ENCODE results near the gene MCEMP1. TPM values are rescaled to one million over a fixed set of nuclear protein-coding genes. Genes with fewer than 3 reads are reported as not detected.

Gene MCEMP1
- total RNA-seq, 2 experiments from 2014 or later, result 0.22 TPM; not detected in 1

- ChIA-PET CTCF (ENCODE audit: unreplicated experiment) (no interaction called here), POLR2A (no interaction called here)
- Histone ChIP-seq H4K20me1 (ENCODE audit: insufficient read depth, low read length) (no peaks in the 10 kb centered on the region), H3K4me1 (ENCODE audit: insufficient read depth, low read length, poor library complexity, severe bottlenecking) (peaks cover 1% of the 10 kb centered on the region), H3K27ac (ENCODE audit: low read depth, low read length, poor library complexity, severe bottlenecking) (no peak overlapping the region), H3K9me3 (ENCODE audit: low read length) (no peaks in the 10 kb centered on the region), H3K36me3 (ENCODE audit: insufficient read depth, low read length) (peaks cover 30% of the 10 kb centered on the region), H3K9me2 (ENCODE audit: insufficient read depth, low read length) (no peaks in the 10 kb centered on the region), H2AFZ (ENCODE audit: low read length) (no peak overlapping the region), H3K4me3 (ENCODE audit: low read depth, low read length, poor library complexity, severe bottlenecking) (no peak overlapping the region), H3K4me2 (ENCODE audit: low read length) (no peak overlapping the region), H3K79me2 (ENCODE audit: insufficient read depth, low read depth, low read length) (0 out of 2 replicates have a peak, but pooled peaks cover under 1% of the 10 kb centered on the region)
- intact Hi-C loops (cut with micrococcal nuclease; ENCODE audit: unreplicated experiment), result no loop called here
- TF ChIP-seq, protein P1, sequence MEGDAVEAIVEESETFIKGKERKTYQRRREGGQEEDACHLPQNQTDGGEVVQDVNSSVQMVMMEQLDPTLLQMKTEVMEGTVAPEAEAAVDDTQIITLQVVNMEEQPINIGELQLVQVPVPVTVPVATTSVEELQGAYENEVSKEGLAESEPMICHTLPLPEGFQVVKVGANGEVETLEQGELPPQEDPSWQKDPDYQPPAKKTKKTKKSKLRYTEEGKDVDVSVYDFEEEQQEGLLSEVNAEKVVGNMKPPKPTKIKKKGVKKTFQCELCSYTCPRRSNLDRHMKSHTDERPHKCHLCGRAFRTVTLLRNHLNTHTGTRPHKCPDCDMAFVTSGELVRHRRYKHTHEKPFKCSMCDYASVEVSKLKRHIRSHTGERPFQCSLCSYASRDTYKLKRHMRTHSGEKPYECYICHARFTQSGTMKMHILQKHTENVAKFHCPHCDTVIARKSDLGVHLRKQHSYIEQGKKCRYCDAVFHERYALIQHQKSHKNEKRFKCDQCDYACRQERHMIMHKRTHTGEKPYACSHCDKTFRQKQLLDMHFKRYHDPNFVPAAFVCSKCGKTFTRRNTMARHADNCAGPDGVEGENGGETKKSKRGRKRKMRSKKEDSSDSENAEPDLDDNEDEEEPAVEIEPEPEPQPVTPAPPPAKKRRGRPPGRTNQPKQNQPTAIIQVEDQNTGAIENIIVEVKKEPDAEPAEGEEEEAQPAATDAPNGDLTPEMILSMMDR (conservative IDR thresholded peaks at IDR 0.05; ENCODE audit: low read length), result no peak
- TF ChIP-seq EZH2phosphoT487 (IDR thresholded peaks at IDR 0.05; ENCODE audit: borderline replicate concordance, low read depth, low read length), result no peak
- BruUV-seq (replicated peaks), result no TSS peak
- DNase-seq (ENCODE audit: low spot score), result no peak
Measured at GRCh38 chr19:7687177-7687576, 10.3 kb downstream of the MCEMP1 start.

- CTCF ChIA-PET (ENCODE audit: unreplicated experiment), result no interaction called here
- Histone ChIP-seq H3K9me2 (ENCODE audit: insufficient read depth, low read length) (no peaks in the 10 kb centered on the region), H3K4me3 (ENCODE audit: low read depth, low read length, poor library complexity, severe bottlenecking) (no peak overlapping the region), H3K9me3 (ENCODE audit: low read length) (no peaks in the 10 kb centered on the region), H3K79me2 (ENCODE audit: insufficient read depth, low read depth, low read length) (no peaks in the 10 kb centered on the region), H3K4me1 (ENCODE audit: insufficient read depth, low read length, poor library complexity, severe bottlenecking) (peaks cover 4% of the 10 kb centered on the region), H3K36me3 (ENCODE audit: insufficient read depth, low read length) (peaks cover 12% of the 10 kb centered on the region; the same call in 1 of the 2 replicates), H3K27ac (ENCODE audit: low read depth, low read length, poor library complexity, severe bottlenecking) (no peak overlapping the region), H2AFZ (ENCODE audit: low read length) (no peak overlapping the region), H3K4me2 (ENCODE audit: low read length) (no peak overlapping the region), H4K20me1 (ENCODE audit: insufficient read depth, low read length) (no peaks in the 10 kb centered on the region)
- POLR2A ChIA-PET, result no interaction called here
- TF ChIP-seq, protein P1 (conservative IDR thresholded peaks at IDR 0.05; ENCODE audit: low read length), result no peak
- TF ChIP-seq EZH2phosphoT487 (IDR thresholded peaks at IDR 0.05; ENCODE audit: borderline replicate concordance, low read depth, low read length), result no peak
- DNase-seq (ENCODE audit: low spot score), result no peak
- no TSS peak for BruUV-seq (replicated peaks)
- intact Hi-C loops (cut with micrococcal nuclease; ENCODE audit: unreplicated experiment), result no loop called here
Measured at GRCh38 chr19:7689165-7689564, 12.3 kb downstream of the MCEMP1 start.

DNA sequence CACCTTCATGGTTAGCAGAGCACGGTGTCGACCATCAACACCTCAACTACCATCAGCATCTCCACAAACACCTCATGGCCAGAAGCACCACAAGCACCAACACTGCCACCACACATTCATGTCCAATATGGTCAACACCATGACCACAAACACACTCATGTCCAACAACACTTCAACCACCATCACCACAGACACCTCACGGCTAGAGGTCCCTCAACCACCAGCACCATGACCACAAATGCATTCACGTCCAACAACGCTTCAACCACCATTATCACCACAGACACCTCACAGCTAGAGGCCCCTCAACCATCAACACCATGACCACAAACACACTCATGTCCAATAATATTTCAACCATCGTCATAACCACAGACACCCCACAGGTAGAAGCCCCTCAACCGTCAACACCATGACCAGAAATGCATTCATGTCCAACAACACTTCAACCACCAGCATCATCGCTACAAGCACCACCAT lies 13.9 kb downstream of the MCEMP1 start:
- DNase-seq (ENCODE audit: low spot score), result no peak
- H3K79me2 ChIP-seq (ENCODE audit: insufficient read depth, low read depth, low read length), result no peaks in the 10 kb centered on the region
- intact Hi-C loops (cut with micrococcal nuclease; ENCODE audit: unreplicated experiment), result no loop called here

More for the DNA sequence above, 13.9 kb downstream of the MCEMP1 start:
- Histone ChIP-seq H3K36me3 (ENCODE audit: insufficient read depth, low read length) (no peaks in the 10 kb centered on the region), H3K9me3 (ENCODE audit: low read length) (no peaks in the 10 kb centered on the region), H3K9me2 (ENCODE audit: insufficient read depth, low read length) (no peaks in the 10 kb centered on the region), H3K4me1 (ENCODE audit: insufficient read depth, low read length, poor library complexity, severe bottlenecking) (peaks cover 20% of the 10 kb centered on the region), H3K4me3 (ENCODE audit: low read depth, low read length, poor library complexity, severe bottlenecking) (no peak overlapping the region), H3K27ac (ENCODE audit: low read depth, low read length, poor library complexity, severe bottlenecking) (no peak overlapping the region), H4K20me1 (ENCODE audit: insufficient read depth, low read length) (no peaks in the 10 kb centered on the region), H3K4me2 (ENCODE audit: low read length) (no peak overlapping the region), H2AFZ (ENCODE audit: low read length) (no peak overlapping the region)
- no TSS peak for BruUV-seq (replicated peaks)
- POLR2A ChIA-PET, result no interaction called here
- TF ChIP-seq, protein P1 (conservative IDR thresholded peaks at IDR 0.05; ENCODE audit: low read length), result no peak
- no peak for TF ChIP-seq EZH2phosphoT487 (IDR thresholded peaks at IDR 0.05; ENCODE audit: borderline replicate concordance, low read depth, low read length)
- CTCF ChIA-PET (ENCODE audit: unreplicated experiment), result interaction anchor here (0.7 kb wide), 1 partner anchor 213 kb away, joined by 3 read pairs; no protein-coding TSS in a partner anchor
